H1 (cell line): Measurements from ENCODE around the gene CCS.

Experiments
- ATF2 ChIP-seq: IDR thresholded peaks from 2 replicates; pipeline ENCODE4 v1.6.1; 2012; ENCODE audit warnings: low read length, inconsistent platforms
- CHD2 ChIP-seq: IDR thresholded peaks from 2 replicates; pipeline ENCODE4 v1.6.1; 2012; ENCODE audit warnings: low read length, improper control_type of control experiment
- CTCF ChIP-seq, 3 experiments: IDR thresholded peaks; 1 replicate in 2 of 3; 2 replicates in 1 of 3; pipeline versions ENCODE4 v1.5.1 to v1.6.1; 2011; ENCODE audit warnings: low read length in 3 of 3, mild to moderate bottlenecking in 3 of 3, inconsistent platforms in 2 of 3, low read depth in 1 of 3, moderate library complexity in 1 of 3; ENCODE audit not compliant: insufficient read depth in 1 of 3; ENCODE audit errors: control extremely low read depth in 1 of 3
- KDM5A ChIP-seq: fragments of 200-600 bp; IDR thresholded peaks from 2 replicates; pipeline ENCODE4 v1.7.1; 2012; ENCODE audit warnings: mild to moderate bottlenecking, low read length, inconsistent platforms, mixed read lengths
- NANOG ChIP-seq: IDR thresholded peaks from 2 replicates; pipeline ENCODE4 v1.6.1; 2011; ENCODE audit warnings: low read length, low read depth, mild to moderate bottlenecking, inconsistent platforms; ENCODE audit not compliant: insufficient read depth, poor library complexity, severe bottlenecking
- PHF8 ChIP-seq: fragments of 200-600 bp; sonication (generic); conservative IDR thresholded peaks from 2 replicates; pipeline ENCODE4 v1.7.1; 2012; ENCODE audit warnings: low read depth, mild to moderate bottlenecking, inconsistent platforms, low read length, moderate library complexity
- POLR2A ChIP-seq, 2 experiments: IDR thresholded peaks; 1 replicate in 1 of 2; 2 replicates in 1 of 2; pipeline ENCODE4 v1.6.1; 2011; ENCODE audit warnings: low read depth in 2 of 2, low read length in 2 of 2, mild to moderate bottlenecking in 2 of 2; ENCODE audit errors: control extremely low read depth in 1 of 2
- POLR2AphosphoS5 ChIP-seq: IDR thresholded peaks from 2 replicates; pipeline ENCODE4 v1.6.1; 2011; ENCODE audit warnings: low read depth, low read length
- RXRA ChIP-seq: IDR thresholded peaks from 2 replicates; pipeline ENCODE4 v1.6.1; 2011; ENCODE audit warnings: low read depth, mild to moderate bottlenecking, low read length, moderate library complexity; ENCODE audit not compliant: insufficient read depth
- SIN3A ChIP-seq, 2 experiments: IDR thresholded peaks in 1 of 2; conservative IDR thresholded peaks in 1 of 2; 2 replicates each; pipeline ENCODE4 v1.6.1; 2011 to 2012; ENCODE audit warnings: low read length in 2 of 2, improper control_type of control experiment in 1 of 2, low read depth in 1 of 2, mild to moderate bottlenecking in 1 of 2
- TCF12 ChIP-seq: IDR thresholded peaks from 2 replicates; pipeline ENCODE4 v1.6.1; 2011; ENCODE audit warnings: low read depth, mild to moderate bottlenecking, low read length
- USF2 ChIP-seq: IDR thresholded peaks from 2 replicates; pipeline ENCODE4 v1.6.1; 2011; ENCODE audit warnings: low read length, improper control_type of control experiment
- ZNF274 ChIP-seq: IDR thresholded peaks from 2 replicates; pipeline ENCODE4 v1.7.0; 2012; ENCODE audit warnings: low read length, borderline replicate concordance; ENCODE audit errors: extremely low read depth

- TF ChIP-seq CTCF (IDR thresholded peaks at IDR 0.05; ENCODE audit: control extremely low read depth in 1 of 3, insufficient read depth in 1 of 3, low read depth in 1 of 3, low read length in 3 of 3): no peak
- no peak for TF ChIP-seq NANOG
- no peak for TF ChIP-seq USF2
- TF ChIP-seq KDM5A: no peak
- no peak for TF ChIP-seq TCF12
- no peak for TF ChIP-seq ATF2
- no peak for TF ChIP-seq SIN3A (conservative IDR thresholded peaks at IDR 0.05 in 1 of 2, IDR thresholded peaks at IDR 0.05 in 1 of 2; ENCODE audit: low read depth in 1 of 2, low read length in 2 of 2)
- TF ChIP-seq POLR2A (IDR thresholded peaks at IDR 0.05; ENCODE audit: control extremely low read depth in 1 of 2, low read depth in 2 of 2, low read length in 2 of 2): no peak
- no peak for TF ChIP-seq PHF8
- no peak for TF ChIP-seq ZNF274
- TF ChIP-seq POLR2AphosphoS5: no peak
- no peak for TF ChIP-seq CHD2
- TF ChIP-seq RXRA: no peak
These were observed 37.6 kb upstream of the CCS start for GRCh38 chr11:66555416-66555815.
